GM18907 (cell line): ENCODE data around the gene PXDN.
"Not testable (repeated sequence)": the region's sequence is repeated elsewhere in the genome, so short reads cannot be mapped to it uniquely, and the experiment has no call there.

Experiments
- ATAC-seq: cut with Tn5 transposase; IDR thresholded peaks from one replicate; pipeline ENCODE4 v1.9.1; 2021; ENCODE audit warnings: mild to moderate bottlenecking, moderate library complexity; ENCODE audit not compliant: unreplicated experiment

The PXDN gene

DNA sequence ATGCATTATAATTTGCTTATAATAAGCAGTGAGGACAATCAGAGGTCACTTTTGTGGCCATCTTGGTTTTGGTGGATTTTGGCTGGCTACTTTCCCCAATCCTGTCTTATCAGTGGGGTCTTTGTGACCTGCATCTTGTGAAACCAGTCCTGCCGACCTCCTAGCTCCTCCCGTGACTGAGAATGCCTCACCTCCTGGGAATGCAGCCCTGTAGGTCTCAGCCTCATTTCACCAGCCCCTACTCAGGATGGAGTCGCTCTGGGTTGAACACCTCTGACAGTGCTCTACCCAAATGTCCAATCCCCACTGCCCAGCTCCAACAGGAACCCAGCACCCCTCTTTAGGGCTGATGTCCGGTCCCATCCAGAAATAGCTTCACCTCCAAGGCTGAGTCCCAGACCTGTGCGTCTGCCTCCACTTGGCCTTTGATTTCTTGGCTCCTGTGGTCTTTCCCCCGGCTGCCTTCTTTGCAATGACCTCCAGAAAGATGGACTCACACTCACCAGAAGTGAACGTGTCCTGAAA is 31.3 kb upstream of the PXDN start:
- no peak for ATAC-seq

DNA sequence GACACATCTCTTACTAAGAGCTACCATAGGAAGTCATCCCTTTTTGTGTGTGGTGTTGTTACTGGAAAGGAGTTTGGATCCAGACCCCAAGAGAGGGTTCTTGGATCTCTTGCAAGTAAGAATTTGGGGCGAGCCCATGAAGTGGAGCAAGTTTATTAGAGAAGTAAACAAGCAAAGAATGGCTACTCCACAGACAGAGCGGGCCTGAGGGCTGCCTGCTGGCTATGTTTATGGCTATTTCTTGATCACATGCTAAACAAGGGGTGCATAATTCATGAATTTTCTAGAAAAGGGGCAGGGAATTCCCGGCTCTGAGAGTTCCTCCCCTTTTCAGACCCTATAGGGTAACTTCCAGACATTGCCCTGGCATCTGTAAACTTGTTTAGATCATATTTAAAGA is 30.6 kb upstream of the PXDN start:
- no peak for ATAC-seq

DNA sequence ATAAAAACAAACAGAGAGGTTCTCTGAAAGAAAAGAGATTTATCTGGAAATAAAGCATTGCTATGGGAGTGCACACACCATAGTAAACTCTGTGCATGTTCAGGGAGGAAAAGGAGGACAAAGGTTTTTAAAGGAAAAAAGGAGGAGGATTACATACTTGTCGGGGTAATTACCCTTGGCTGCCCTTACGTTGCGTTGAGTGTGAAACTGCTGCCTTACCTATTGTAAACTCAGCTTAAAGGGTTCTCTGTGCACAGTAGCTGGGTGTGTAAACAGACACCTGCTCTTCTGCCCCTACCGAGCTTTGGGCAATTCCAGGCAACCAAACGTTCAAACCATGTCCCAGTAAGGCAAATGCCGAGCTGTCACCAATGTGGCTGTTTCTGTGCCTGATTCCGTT is 29.6 kb upstream of the PXDN start:
- no peak for ATAC-seq

DNA sequence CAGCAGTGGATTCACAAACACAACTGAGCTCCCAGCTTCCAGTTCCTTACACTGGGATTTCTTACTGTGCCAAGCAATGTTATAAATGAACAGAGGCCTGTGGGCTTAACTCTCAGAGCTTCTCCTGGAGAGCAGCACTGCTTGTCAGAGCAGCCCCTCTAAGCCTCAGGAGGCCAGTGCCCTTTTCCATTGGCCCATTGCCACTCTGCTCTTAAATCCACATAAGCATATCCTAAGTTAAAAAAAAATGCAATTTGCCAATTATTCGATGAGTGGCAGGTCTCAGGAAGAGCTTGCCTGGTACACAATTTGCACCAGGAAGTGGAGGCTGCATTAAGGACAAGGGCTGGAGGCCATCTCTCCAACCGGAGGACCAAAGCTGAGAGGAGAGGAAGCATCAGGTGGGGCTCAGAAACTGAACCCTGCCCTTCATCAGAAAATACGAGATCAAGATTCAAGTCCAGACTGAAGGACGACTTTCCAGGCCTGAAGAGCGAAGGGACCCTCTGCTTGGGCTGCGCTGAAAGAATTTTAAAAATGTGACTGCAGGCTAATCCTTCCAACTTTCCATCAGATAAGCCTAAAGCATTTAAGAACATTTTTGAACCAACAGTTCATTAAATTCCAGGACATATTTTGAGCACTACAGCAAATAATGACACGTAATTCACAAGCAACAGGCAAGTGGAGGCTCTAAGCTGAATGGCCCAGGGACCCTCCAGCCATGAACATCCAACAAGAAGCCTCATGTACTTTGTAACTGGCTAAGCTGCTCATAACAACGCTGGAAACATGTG is 28.4 kb upstream of the PXDN start:
- ATAC-seq: no peak

DNA sequence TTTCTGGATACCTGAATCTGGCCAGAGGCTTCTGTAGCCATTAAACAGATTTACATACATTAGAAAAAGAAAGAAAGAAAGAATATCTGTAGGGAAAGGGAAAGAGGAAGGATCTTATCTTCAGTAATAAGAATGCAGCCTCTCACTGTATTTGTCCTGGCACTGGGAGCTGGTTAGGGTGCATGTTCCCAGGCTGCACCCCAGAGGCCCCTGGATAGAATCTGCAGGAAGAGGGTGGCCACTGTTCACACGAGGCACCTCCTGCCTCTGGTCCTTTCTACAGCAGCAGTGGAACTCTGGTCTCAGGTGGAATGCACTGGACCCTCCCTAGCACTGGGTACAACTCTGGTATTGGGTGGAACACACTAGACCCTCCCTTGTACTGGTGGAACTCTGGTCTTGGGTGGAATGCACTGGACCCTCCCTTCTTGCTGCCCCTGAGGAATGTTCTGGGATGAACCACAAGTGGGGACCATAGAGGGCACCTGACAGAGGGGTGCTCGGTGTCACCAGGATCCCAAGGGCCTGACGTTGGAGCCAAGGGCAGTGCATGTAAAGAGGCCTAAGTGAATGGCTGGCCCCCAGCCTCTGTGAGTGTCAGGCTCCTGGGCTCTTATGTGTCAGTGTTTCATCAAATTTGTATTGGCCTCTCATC is 27.4 kb upstream of the PXDN start:
- ATAC-seq: no peak

DNA sequence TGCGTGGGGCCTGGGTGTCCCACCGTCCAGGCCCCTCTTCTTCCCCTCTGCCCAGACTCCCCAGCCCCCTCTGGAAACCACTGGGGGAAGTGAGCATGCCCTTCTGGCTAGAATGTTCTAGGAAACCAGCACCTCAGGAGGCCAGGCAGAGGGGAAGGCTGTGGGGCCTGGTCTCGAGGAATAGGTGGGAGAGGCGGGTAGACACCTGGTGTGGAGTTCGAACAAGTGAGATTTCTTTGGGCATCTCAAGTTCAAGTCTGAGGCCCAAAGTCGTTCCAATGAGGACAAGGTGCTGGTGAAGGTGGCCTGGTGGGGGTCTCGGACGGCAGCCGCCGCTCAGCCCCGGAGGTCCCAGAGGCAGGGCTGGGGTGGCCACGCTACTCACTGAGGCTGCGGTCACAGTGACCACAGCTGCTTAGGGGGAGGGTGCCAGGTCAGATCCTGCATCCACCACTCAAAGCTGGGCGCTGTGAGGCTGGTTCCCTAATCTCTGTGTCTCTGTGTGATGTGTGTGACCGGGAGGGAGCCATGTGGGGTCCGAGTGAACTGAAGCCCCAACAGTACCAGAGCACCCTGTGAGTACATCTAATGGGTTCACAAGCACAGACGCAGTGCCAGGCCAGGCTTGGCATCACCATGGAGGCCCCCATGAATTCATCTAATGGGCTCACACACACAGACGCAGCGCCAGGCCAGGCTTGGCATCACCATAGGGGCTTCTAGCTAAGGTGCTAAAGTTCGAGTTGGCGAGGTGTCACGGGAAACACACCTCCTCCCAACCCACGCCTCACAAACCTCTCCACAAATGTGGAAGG is 26.5 kb upstream of the PXDN start:
- ATAC-seq: no peak

DNA sequence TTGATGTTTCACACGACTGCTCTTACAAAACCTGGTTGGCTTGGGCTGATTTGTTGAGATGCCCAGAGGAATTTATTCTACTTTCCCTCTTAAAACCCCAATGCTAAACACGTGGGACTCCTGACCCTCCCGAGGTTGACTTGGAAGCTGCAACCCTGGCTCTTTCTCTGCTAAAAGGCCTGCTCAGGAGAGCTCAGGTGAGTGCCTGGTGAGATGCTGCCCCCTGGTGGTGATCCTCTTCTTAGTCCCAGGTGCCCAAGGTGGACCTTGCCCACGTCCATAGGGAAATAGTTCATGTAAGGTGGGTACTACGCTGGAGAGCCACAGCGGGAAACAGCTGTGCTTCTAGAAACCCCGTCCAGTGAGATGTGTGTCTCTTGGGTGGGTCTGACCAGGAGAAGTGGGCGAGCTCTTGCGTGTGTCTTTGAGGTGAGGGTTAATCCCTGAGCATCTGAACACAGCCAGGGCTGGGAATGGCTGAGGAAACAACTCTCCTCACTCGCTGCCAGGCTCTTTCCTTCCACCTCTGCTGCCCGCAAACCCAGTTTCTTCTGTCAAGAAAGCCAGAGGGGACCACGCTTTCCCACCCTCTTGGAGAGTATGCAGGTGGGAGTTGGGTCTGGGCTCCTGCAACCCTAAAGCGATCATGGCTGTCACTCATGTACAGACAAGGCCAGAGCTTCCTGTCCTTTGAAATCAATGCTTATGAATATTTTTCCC is 25.5 kb upstream of the PXDN start:
- ATAC-seq: peak; percentile 69

DNA sequence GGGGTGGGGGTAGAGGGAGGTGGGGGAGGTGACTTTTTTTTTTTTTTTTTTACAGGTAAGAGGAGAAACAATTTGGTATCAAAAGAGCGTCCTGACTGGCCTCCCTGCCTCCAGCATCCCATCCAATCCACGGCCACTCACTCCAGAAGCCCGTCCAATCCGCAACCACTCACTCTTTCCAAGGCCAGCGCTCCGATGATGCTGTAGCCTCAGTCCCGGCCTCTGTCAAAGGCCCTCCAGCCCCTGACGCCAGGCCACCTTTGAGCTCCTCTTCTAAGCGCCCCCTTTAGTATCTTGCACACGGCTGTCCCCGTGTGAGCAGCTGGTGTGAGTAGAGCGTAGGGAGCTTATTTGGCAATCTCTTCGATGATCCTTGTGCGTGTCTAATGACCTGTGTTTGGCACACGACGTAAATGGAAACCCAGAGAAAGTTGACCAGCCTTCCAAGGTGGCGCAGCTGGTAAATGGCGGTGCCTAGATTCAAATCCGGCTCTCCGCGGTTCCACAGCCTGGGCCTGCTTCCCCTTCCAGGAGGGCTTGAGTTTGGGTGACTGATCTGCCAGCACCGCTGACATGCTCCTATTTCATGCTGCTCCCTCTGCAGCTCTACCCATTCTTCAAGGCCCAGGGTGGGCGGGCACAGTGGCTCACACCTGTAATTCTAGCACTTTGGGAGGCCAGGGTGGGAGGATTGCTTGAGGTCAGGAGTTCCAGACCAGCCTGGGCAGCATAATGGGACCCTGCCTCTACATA is 23.8 kb upstream of the PXDN start:
- ATAC-seq: no peak

DNA sequence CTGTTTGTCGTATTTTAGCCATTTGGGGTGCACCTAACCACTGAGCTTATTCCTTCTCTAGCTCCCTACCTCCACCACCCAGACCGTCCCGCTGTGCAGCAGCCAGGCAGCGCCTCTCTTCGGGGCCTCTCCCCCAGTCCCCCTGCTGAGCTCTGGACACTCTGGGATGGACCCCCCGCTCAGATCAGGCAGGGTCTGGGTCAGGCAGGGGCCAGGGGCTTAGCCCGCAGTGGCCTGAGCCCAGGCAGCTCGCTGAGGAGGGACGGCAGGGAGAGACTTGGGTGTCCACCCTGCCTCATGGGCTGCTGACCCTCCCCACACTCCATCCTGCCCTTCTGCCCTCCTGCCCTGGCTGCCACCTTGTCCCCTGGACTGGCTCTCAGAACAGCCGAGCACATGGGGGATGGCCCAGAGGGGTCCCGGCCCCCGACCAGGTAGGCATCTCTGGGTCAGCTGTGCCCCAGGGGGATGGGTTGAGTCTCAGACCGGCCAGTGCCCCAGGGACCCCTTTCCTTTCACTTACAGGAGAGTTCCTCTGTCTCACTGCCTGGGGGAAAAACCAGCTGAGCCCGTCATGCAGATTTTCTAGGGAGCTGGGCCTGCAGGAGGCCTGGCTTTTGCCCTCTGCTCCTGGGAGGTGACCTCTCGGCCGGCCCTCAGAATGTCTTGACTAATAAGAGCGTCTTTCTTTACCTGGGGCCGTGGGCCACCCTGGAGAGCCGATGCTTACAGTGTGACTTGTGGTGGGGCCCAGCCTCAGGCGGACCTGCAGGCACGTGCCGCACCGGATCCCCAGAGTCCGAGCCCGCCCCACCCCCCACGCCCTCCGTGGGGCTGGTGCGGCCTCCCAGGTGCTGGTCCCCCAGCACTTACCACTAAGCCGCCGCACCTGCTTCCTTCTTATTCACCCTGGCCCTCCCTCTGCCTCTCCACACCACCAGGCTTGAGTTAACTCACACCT is 22.8 kb upstream of the PXDN start:
- ATAC-seq: no peak

DNA sequence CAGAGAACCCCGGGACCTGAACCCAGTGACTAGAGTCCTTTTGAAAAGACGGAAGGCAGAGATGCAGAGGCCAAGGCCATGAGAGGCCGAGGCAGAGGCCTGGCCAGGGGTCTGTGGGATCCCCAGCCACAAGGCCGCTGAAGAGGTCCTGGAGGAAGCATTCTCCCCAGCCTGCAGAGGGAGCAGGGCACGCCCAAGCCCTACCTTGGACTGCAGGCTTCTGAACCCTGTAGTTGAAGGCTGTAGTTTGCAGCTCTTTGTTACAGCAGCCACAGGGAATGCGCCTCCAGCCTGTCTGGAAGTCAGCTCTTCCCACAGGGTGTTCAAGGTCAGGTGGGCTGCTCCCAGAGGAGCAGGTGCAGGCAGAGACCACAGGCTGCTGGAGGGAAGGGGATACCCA is 22.1 kb upstream of the PXDN start:
- ATAC-seq: no peak

DNA sequence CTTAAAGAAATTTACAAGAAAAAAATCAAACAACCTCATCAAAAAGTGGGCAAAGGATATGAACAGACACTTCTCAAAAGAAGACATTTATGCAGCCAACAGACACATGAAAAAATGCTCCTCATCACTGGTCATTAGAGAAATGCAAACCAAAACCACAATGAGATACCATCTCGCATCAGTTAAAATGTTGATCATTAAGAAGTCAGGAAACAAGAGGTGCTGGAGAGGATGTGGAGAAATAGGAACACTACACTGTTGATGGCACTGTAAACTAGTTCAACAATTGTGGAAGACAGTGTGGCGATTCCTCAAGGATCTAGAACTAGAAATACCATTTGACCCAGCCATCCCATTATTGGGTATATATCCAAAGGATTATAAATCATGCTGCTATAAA is 20.9 kb upstream of the PXDN start:
- ATAC-seq: not testable (repeated sequence)

DNA sequence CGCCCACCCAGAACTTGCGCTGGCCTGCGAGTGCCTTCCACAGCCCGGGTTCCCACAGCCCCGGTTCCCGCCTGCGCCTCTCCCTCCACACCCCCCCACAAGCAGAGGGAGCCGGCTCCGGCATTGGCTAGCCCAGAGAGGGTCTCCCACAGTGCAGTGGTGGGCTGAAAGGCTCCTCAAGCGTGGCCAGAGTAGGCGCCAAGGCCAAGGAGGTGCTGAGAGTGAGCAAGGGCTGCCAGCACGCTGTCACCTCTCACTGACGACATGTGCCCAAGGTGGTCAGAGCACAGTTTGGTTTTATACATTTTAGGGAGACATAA is 15.3 kb upstream of the PXDN start:
- no peak for ATAC-seq

DNA sequence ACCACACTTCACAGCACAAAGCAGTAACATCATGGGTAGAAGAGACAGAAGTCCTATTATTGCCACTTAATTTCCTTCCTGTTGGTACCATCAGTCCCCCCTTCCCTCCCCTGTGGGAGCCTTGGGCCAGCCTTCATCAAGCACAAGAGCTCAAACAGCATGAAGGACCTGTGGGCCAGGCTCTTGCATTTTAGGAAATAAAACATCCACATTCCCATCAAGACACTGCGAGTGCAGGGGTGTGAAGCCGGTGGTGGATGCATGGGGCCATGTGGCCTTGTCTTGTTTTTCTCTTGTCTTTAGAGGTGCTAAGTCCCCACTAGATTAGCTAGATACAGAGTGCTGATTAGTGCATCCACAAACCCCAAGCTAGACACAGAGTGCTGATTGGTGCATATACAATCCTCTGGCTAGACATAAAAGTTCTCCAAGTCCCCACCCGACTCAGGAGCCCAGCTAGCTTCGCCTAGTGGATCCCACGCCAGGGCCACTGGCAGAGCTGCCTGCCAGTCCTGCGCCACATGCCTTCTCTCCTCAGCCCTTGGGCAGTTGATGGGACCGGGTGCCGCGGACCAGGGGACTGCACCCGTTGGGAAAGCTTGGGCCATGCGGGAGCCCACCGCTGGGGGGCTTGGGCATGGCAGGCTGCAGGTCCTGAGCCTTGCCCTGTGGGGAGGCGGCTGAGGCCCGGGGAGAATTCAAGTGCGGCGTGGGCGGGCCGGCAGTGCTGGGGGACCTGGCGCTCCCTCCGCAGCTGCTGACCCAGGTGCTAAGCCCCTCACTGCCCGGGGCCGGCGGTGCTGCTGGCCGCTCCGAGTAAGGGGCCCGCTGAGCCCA is 14.7 kb upstream of the PXDN start:
- ATAC-seq: no peak

DNA sequence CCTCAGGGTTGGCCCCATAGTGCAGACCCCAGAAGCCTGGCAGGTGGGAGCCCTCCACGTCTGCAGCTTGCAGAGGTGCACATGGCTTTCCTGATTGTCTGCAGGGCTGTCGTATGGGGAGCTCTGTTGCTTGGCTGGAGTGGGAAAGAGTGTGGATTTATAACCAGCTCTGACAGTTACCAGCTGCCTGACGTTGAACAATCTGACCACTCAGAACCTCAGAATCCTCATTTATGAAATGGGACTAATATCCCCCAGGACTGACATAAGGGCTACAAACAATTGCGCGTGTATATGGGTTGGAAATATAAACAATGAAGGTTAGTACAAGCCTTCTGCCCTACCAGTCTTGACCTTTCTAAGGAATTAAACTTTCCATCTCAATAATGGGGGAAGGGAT is 13.9 kb upstream of the PXDN start:
- ATAC-seq: no peak

DNA sequence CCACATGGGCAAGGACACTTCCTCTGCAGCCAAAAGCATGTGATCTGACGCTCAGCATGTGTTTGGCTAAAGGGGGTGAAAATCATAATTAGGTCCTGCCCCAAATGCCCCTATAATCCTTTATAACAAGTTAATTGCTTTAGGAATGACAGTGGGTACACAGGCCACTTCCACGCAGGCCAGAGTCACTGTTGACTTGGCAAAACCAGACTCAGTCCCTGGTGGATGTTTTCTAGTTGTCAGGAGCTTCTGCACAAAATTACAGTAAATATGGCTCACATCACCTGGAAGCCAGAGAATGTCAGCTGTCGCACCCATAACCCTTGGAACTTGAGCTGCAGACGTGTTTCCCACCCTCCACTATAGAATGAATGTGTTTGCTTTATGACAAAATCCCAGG is 13.3 kb upstream of the PXDN start:
- no peak for ATAC-seq

DNA sequence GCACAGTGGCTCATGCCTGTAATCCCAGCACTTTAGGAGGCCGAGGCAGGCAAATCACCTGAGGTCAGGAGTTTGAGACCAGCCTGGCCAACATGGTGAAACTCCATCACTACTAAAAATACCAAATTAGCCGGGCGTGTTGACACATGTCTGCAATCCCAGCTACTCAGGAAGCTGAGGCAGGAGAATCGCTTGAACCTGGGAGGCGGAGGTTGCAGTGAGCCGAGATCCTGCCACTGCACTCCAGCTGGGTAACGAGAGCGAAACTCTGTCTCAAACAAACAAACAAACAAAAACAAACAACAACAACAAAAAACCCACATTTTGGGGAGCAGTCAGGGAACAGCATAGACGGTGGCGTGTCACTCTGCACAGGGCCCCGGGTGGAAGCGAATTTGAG is 12.8 kb upstream of the PXDN start:
- not testable (repeated sequence) for ATAC-seq

DNA sequence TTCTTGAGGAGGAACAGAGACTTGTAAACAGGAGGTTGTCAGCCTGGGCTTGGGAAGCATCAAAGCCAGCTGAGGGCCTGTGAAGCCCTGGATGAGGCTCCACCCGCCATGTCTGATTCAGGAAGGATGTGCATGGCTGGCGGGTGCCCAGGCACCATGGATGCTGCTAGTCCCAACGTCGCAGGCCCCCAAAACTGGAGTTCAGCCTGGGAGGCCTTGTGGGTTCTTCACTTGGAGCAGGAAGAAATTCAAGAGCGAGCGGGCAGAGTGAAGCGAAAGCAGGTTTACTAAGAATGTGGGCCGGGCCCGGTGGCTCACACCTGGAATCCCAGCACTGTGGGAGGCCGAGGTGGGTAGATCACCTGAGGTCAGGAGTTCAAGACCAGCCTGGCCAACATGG is 12.1 kb upstream of the PXDN start:
- ATAC-seq: no peak

DNA sequence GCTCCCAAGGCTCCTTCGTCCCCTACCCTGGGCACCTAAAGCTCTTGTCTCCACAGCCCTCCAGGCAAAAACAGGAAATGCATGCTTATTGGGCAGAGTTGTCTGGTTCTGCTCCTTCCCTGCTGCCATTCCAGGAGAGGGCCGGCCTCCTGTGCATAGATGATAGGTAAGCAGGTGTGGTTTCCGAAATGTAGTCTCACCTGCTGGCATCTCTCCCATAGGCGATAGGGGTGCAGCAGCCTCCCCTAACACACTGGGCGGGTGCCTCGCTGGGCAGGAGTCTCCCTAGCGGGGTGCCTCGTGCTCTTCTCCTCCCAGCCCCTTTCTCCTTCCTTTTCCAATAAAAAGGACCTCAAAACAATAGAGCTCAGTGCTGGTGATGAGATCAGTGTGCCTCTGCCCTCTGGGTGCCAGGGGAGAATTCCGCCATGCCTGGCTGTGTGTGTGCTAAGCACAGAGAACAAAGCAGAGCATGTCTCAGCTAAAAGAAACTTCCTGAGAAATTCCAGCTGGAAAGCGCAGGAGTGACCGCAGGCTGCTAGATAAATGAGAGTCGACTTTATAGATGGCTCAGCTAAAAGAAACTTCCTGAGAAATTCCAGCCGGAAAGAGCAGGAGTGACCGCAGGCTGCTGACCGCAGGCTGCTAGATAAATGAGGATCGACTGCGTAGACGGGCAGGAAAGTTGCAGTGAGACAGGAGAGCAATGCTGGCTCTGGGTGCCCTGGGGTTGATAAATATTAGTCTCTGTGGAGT is 11.3 kb upstream of the PXDN start:
- no peak for ATAC-seq
